Measurements from ENCODE around the gene DNAI7.

DNAI7 gene

GRCh38 chr12:25184132-25184531 lies 10.8 kb downstream of the DNAI7 start:
- no peak for DNase-seq (ENCODE audit: low read depth in 1 of 2, low spot score in 1 of 2)

- no peak for DNase-seq (ENCODE audit: low read depth in 1 of 2, low spot score in 1 of 2)
Measured at GRCh38 chr12:25182765-25183164, 12.2 kb downstream of the DNAI7 start.

- no peak for DNase-seq (ENCODE audit: low read depth in 1 of 2, low spot score in 1 of 2)
Measured at GRCh38 chr12:25162866-25163265, 32.1 kb downstream of the DNAI7 start.

- no peak for DNase-seq (ENCODE audit: low read depth in 1 of 2, low spot score in 1 of 2)
Measured at GRCh38 chr12:25156061-25156460, 38.9 kb downstream of the DNAI7 start.

- DNase-seq (ENCODE audit: low read depth in 1 of 2, low spot score in 1 of 2) = no peak
Measured at GRCh38 chr12:25155022-25155576, 39.9 kb downstream of the DNAI7 start.

- no peak for DNase-seq (ENCODE audit: low read depth in 1 of 2, low spot score in 1 of 2)
Measured at GRCh38 chr12:25152055-25152454, 42.9 kb downstream of the DNAI7 start.

- DNase-seq (ENCODE audit: low read depth in 1 of 2, low spot score in 1 of 2) = no peak
Measured at GRCh38 chr12:25151476-25151875, 43.5 kb downstream of the DNAI7 start.

GRCh38 chr12:25146686-25147085 lies 48.3 kb downstream of the DNAI7 start:
- DNase-seq (ENCODE audit: low read depth in 1 of 2, low spot score in 1 of 2) = no peak

GRCh38 chr12:25135531-25136154 lies 59.3 kb downstream of the DNAI7 start:
- DNase-seq (ENCODE audit: low read depth in 1 of 2, low spot score in 1 of 2) = no peak

- DNase-seq (ENCODE audit: low read depth in 1 of 2, low spot score in 1 of 2) = no peak
Measured at GRCh38 chr12:25131270-25131669, 63.7 kb downstream of the DNAI7 start.

GRCh38 chr12:25130741-25131188 lies 64.2 kb downstream of the DNAI7 start:
- DNase-seq (ENCODE audit: low read depth in 1 of 2, low spot score in 1 of 2) = peak in 1 of 2 donors; percentile 4

GRCh38 chr12:25126746-25127145 lies 68.2 kb downstream of the DNAI7 start:
- no peak for DNase-seq (ENCODE audit: low read depth in 1 of 2, low spot score in 1 of 2)

- no peak for DNase-seq (ENCODE audit: low read depth in 1 of 2, low spot score in 1 of 2)
Measured at GRCh38 chr12:25126101-25126500, 68.9 kb downstream of the DNAI7 start.

- no peak for DNase-seq (ENCODE audit: low read depth in 1 of 2, low spot score in 1 of 2)
Measured at GRCh38 chr12:25124493-25124892, 70.5 kb downstream of the DNAI7 start.

- no peak for DNase-seq (ENCODE audit: low read depth in 1 of 2, low spot score in 1 of 2)
Measured at GRCh38 chr12:25123126-25123525, 71.8 kb downstream of the DNAI7 start.

- no peak for DNase-seq (ENCODE audit: low read depth in 1 of 2, low spot score in 1 of 2)
Measured at GRCh38 chr12:25121916-25122315, 73.0 kb downstream of the DNAI7 start.

GRCh38 chr12:25121110-25121509 lies 73.8 kb downstream of the DNAI7 start:
- no peak for DNase-seq (ENCODE audit: low read depth in 1 of 2, low spot score in 1 of 2)

GRCh38 chr12:25119020-25119419 lies 75.9 kb downstream of the DNAI7 start:
- DNase-seq (ENCODE audit: low read depth in 1 of 2, low spot score in 1 of 2) = no peak

GRCh38 chr12:25115677-25116076 lies 79.3 kb downstream of the DNAI7 start:
- no peak for DNase-seq (ENCODE audit: low read depth in 1 of 2, low spot score in 1 of 2)

- no peak for DNase-seq (ENCODE audit: low read depth in 1 of 2, low spot score in 1 of 2)
Measured at GRCh38 chr12:25113651-25114050, 81.3 kb downstream of the DNAI7 start.

- DNase-seq (ENCODE audit: low read depth in 1 of 2, low spot score in 1 of 2) = no peak
Measured at GRCh38 chr12:25110260-25110659, 84.7 kb downstream of the DNAI7 start.

GRCh38 chr12:25107920-25108319 lies 87.0 kb downstream of the DNAI7 start:
- DNase-seq (ENCODE audit: low read depth in 1 of 2, low spot score in 1 of 2) = no peak

GRCh38 chr12:25106818-25107217 lies 88.1 kb downstream of the DNAI7 start:
- DNase-seq (ENCODE audit: low read depth in 1 of 2, low spot score in 1 of 2) = no peak

All from activated CD4-positive, alpha-beta T cell treated with anti-CD3 and anti-CD28 coated beads, Interleukin-2, amount 50 U/mL, for 24 hours (primary cell).